DOHH2 (cell line): Measurements from ENCODE around the gene TRPV6.

Source experiments
- CTCF ChIP-seq: fragments of 200-600 bp; sonication (generic); IDR thresholded peaks from one replicate; pipeline ENCODE4 v1.5.1; 2014; ENCODE audit warnings: antibody characterized with exemption, mild to moderate bottlenecking, low read depth, low read length; ENCODE audit not compliant: poor library complexity, severe bottlenecking
- EZH2phosphoT487 ChIP-seq: fragments of 200-600 bp; sonication (generic); IDR thresholded peaks from 2 replicates; pipeline ENCODE4 v1.6.1; 2017; ENCODE audit warnings: borderline replicate concordance, mild to moderate bottlenecking, antibody characterized with exemption, low read length, moderate library complexity, mixed read lengths

GRCh38 chr7:142879060-142879459, 6.5 kb downstream of the TRPV6 start:
- TF ChIP-seq CTCF, result no peak
- TF ChIP-seq EZH2phosphoT487, result no peak
